Measurements from ENCODE around the gene TMEM98.
"Not testable (repeated sequence)": the region's sequence is repeated elsewhere in the genome, so short reads cannot be mapped to it uniquely, and the experiment has no call there.

The TMEM98 gene

GRCh38 chr17:32944248-32945020, 16.5 kb downstream of the TMEM98 start:
- DNase-seq = no peak

- no peak for DNase-seq
Observed at GRCh38 chr17:32946375-32947135, 18.6 kb downstream of the TMEM98 start.

- DNase-seq = no peak
Observed at GRCh38 chr17:32947736-32948135, 19.8 kb downstream of the TMEM98 start.

GRCh38 chr17:32949181-32949580, 21.2 kb downstream of the TMEM98 start:
- no peak for DNase-seq

- not testable (repeated sequence) for DNase-seq
Observed at GRCh38 chr17:32952491-32952890, 24.5 kb downstream of the TMEM98 start.

GRCh38 chr17:32953045-32953444, 25.1 kb downstream of the TMEM98 start:
- DNase-seq = no peak

GRCh38 chr17:32953857-32954256, 25.9 kb downstream of the TMEM98 start:
- DNase-seq = no peak

- no peak for DNase-seq
Observed at GRCh38 chr17:32954477-32954876, 26.5 kb downstream of the TMEM98 start.

GRCh38 chr17:32955155-32955554, 27.2 kb downstream of the TMEM98 start:
- no peak for DNase-seq

- DNase-seq = no peak
Observed at GRCh38 chr17:32956240-32956970, 28.5 kb downstream of the TMEM98 start.

- no peak for DNase-seq
Observed at GRCh38 chr17:32958418-32958817, 30.5 kb downstream of the TMEM98 start.

GRCh38 chr17:32960815-32961214, 32.9 kb downstream of the TMEM98 start:
- no peak for DNase-seq

- DNase-seq = no peak
Observed at GRCh38 chr17:32962320-32962711, 34.4 kb downstream of the TMEM98 start.

GRCh38 chr17:32964541-32964940, 36.6 kb downstream of the TMEM98 start:
- no peak for DNase-seq

- not testable (repeated sequence) for DNase-seq
Observed at GRCh38 chr17:32969231-32969630, 41.3 kb downstream of the TMEM98 start.

- DNase-seq = no peak
Observed at GRCh38 chr17:32970281-32970680, 42.3 kb downstream of the TMEM98 start.

- DNase-seq = no peak
Observed at GRCh38 chr17:32971171-32971570, 43.2 kb downstream of the TMEM98 start.

- no peak for DNase-seq
Observed at GRCh38 chr17:32976131-32976530, 48.2 kb downstream of the TMEM98 start.

- no peak for DNase-seq
Observed at GRCh38 chr17:32976605-32977004, 48.7 kb downstream of the TMEM98 start.

- no peak for DNase-seq
Observed at GRCh38 chr17:32980230-32980629, 52.3 kb downstream of the TMEM98 start.

GRCh38 chr17:32981611-32982010, 53.7 kb downstream of the TMEM98 start:
- not testable (repeated sequence) for DNase-seq

GRCh38 chr17:32985050-32985756, 57.2 kb downstream of the TMEM98 start:
- DNase-seq = no peak

GRCh38 chr17:32987453-32987805, 59.5 kb downstream of the TMEM98 start:
- not testable (repeated sequence) for DNase-seq

Data from right forelimb (tissue), 1 donor.